K562 (cell line): ENCODE measurements around the gene PTOV1. TPM values are rescaled to one million over a fixed set of nuclear protein-coding genes. Genes with fewer than 3 reads are reported as not detected.

Source experiments
- BACH1 ChIP-seq: fragments of 200-800 bp; sonication (Bioruptor generic); IDR thresholded peaks from 2 replicates; pipeline ENCODE4 v1.6.1; 2016; ENCODE audit warnings: missing genetic modification characterization, missing compliant biosample characterization
- BMI1 ChIP-seq: fragments of 150-350 bp; IDR thresholded peaks from 2 replicates; pipeline ENCODE4 v1.6.1; 2014; ENCODE audit warnings: low read length
- JUNB ChIP-seq: fragments of 450-650 bp; formaldehyde crosslinking; conservative IDR thresholded peaks from 2 replicates; pipeline ENCODE4 v1.4.0; 2020; ENCODE audit warnings: mild to moderate bottlenecking
- MAZ ChIP-seq, 2 experiments: fragments of 450-650 bp in 1 of 2; sonication (generic) in 1 of 2; formaldehyde crosslinking; IDR thresholded peaks in 1 of 2; conservative IDR thresholded peaks in 1 of 2; 2 replicates each; pipeline versions ENCODE4 v1.4.0 to v1.5.0; 2020; ENCODE audit warnings: mild to moderate bottlenecking in 1 of 2, missing genetic modification reagents in 1 of 2
- MGA ChIP-seq: fragments of 450-650 bp; IDR thresholded peaks from 2 replicates; pipeline ENCODE4 v1.6.1; 2016; ENCODE audit warnings: mild to moderate bottlenecking, moderate library complexity
- MTA2 ChIP-seq: fragments of 450-650 bp; IDR thresholded peaks from 2 replicates; pipeline ENCODE4 v1.6.1; 2016; ENCODE audit warnings: low read depth
- NKRF ChIP-seq: fragments of 450-650 bp; IDR thresholded peaks from 2 replicates; pipeline ENCODE4 v1.6.1; 2016; ENCODE audit warnings: borderline replicate concordance
- RBM25 ChIP-seq: fragments of 200-400 bp; formaldehyde crosslinking; IDR thresholded peaks from 2 replicates; pipeline ENCODE4 v1.6.1; 2018; ENCODE audit warnings: low read length, low read depth, moderate library complexity; ENCODE audit not compliant: severe bottlenecking
- SAP30 ChIP-seq: fragments of 200-600 bp; sonication (generic); IDR thresholded peaks from 2 replicates; pipeline ENCODE4 v1.6.1; 2012; ENCODE audit warnings: borderline replicate concordance, low read depth, mild to moderate bottlenecking, moderate library complexity, low read length, control low read depth, inconsistent platforms; ENCODE audit not compliant: insufficient read depth, poor library complexity, severe bottlenecking
- SRSF9 ChIP-seq: fragments of 200-400 bp; formaldehyde crosslinking; IDR thresholded peaks from 2 replicates; pipeline ENCODE4 v1.6.1; 2017; ENCODE audit warnings: low read depth, low read length, borderline replicate concordance
- ZBTB1 ChIP-seq: sonication (generic); formaldehyde crosslinking; IDR thresholded peaks from 2 replicates; pipeline ENCODE4 v1.8.1; 2023; ENCODE audit warnings: missing genetic modification reagents, low read depth, mild to moderate bottlenecking, borderline replicate concordance
- ZNF274 ChIP-seq: IDR thresholded peaks from 2 replicates; pipeline ENCODE4 v1.6.1; 2011; ENCODE audit warnings: low read depth, mild to moderate bottlenecking, low read length, moderate library complexity, borderline replicate concordance
- ZNF785 ChIP-seq: fragments of 250-450 bp; sonication (Bioruptor Pico); IDR thresholded peaks from 2 replicates; pipeline ENCODE4 v1.4.0; 2020; ENCODE audit warnings: mild to moderate bottlenecking
- polyA plus RNA-seq, 8 experiments: library from polyadenylated mRNA; depleted of rRNA in 4 of 8; stranded (reverse) in 5 of 8; unstranded in 3 of 8; fragments of >200 nt; fragmentation: Nextera tagmentation in 2 of 8; fragmentation: Illumina TruSeq in 1 of 8; extraction: Ambion mirVana in 2 of 8; extraction: Trizol in 1 of 8; gene quantifications; 2 replicates each; pipeline versions ENCODE4 v1.2.1 to v1.2.3, GENCODE V29; 2011 to 2014; ENCODE audit warnings: inconsistent platforms in 1 of 8, missing spikeins in 1 of 8
- total RNA-seq, 7 experiments: library from RNA; depleted of rRNA in 6 of 7; stranded (reverse); fragments of >200 nt in 6 of 7; fragmentation: Illumina TruSeq in 2 of 7; extraction: Trizol in 2 of 7; gene quantifications; 2 replicates each; pipeline versions ENCODE4 v1.2.1 to v1.2.3, GENCODE V29; 2011 to 2021; ENCODE audit warnings: low replicate concordance in 1 of 7

PTOV1 gene
- total and polyA plus RNA-seq, 9 of the 15 experiments (the other 6 are each of a cell fraction or from before 2014, with no cell fraction given): 4.9 to 169 (median 43.5) TPM

GRCh38 chr19:49890349-49891311 is 39.7 kb downstream of the PTOV1 start (continued):
- TF ChIP-seq NKRF: peak; percentile 78; the same call in 1 of the 2 replicates
- TF ChIP-seq ZBTB1 (CRISPR knock-in tag): peak; percentile 83
- no peak for TF ChIP-seq BACH1 (tag)
- no peak for TF ChIP-seq ZNF785 (CRISPR knock-in tag)
- TF ChIP-seq JUNB: no peak
- peak; percentile 82 for TF ChIP-seq MGA
- no peak for TF ChIP-seq ZNF274
- peak; percentile 90 for TF ChIP-seq SAP30
- TF ChIP-seq BMI1: no peak
- no peak for TF ChIP-seq SRSF9
- TF ChIP-seq RBM25: no peak
- no peak for TF ChIP-seq MTA2
- TF ChIP-seq MAZ (CRISPR knock-in tag; conservative IDR thresholded peaks at IDR 0.05 in 1 of 2, IDR thresholded peaks at IDR 0.05 in 1 of 2): peak; percentile 58 to 66; a peak in 2 of 4 replicates
